Suprapubic skin (tissue), 4 donors: Measurements from ENCODE around the gene MAPRE2.

Experiments used
- EP300 ChIP-seq: sonication (generic); formaldehyde crosslinking; IDR thresholded peaks from one replicate; pipeline ENCODE4 v1.6.1; 2017; ENCODE audit warnings: antibody characterized with exemption
- POLR2A ChIP-seq, 2 donors: fragments of 450-650 bp; IDR thresholded peaks; one replicate each; pipeline ENCODE4 v1.6.1; 2017; ENCODE audit warnings: antibody characterized with exemption in 2 of 2, mild to moderate bottlenecking in 2 of 2, moderate library complexity in 2 of 2
- POLR2AphosphoS5 ChIP-seq, 3 donors: sonication (generic); formaldehyde crosslinking; IDR thresholded peaks; one replicate each; pipeline ENCODE4 v1.6.1; 2017; ENCODE audit warnings: antibody characterized with exemption in 3 of 3

DNA sequence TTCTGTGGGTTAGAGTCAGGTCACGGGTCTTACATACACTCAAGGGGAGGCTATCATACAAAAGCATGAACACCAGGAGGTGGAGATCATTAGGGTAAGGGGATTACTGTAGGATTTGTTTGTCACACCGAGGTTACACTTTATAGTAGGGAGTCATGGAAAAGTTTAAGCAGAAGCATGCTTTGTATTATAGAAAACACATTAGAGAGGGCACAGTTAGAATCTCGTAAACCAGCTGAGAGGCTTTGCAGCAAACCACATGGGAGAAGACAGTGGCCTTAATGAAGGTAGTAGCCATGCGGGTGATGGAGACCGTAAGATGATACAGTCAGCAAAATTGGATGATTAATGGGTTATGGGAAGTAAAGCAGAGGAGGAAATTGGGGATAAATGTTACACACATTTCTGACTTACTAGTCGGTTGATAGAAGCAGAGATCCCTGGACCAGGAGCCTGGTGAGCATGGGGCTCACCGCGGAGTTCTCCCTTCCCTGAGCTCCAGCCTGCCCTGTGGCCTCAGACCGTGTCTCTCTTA lies 75.6 kb downstream of the MAPRE2 start:
- no peak for TF ChIP-seq POLR2AphosphoS5 (IDR thresholded peaks at IDR 0.05)
- no peak for TF ChIP-seq POLR2A (IDR thresholded peaks at IDR 0.05)
- no peak for TF ChIP-seq EP300
